WTC11 (cell line): Measurements from ENCODE around the gene ZNF341. TPM values are rescaled to one million over a fixed set of nuclear protein-coding genes. Genes with fewer than 3 reads are reported as not detected.

Experiments
- ATAC-seq: fragments of 200-7000 bp; cut with Tn5 transposase; 2 replicates; pipeline ENCODE4 v1.10.0; 2021; ENCODE audit warnings: mild to moderate bottlenecking, moderate library complexity
- CTCF ChIA-PET: fragments of 300-600 bp; sonication (Branson Sonifier 250); formaldehyde crosslinking; loops from one replicate; lab custom pipeline; 2021; ENCODE audit warnings: antibody characterized with exemption; lab: Charles Lee
- POLR2A ChIA-PET: fragments of 350-600 bp; sonication (Branson Sonifier 250); formaldehyde crosslinking; loops from one replicate; lab custom pipeline; 2021; ENCODE audit warnings: antibody characterized with exemption; lab: Charles Lee
- DNase-seq: peaks from one replicate; pipeline ENCODE4 v3.0.0; 2021; ENCODE audit warnings: low spot score
- H3K27ac Mint-ChIP-seq: 2 replicates; pipeline ENCODE4 v1.8.0; 2021; ENCODE audit warnings: mixed read lengths
- H3K27me3 Mint-ChIP-seq: 2 replicates; pipeline ENCODE4 v1.8.0; 2021; ENCODE audit warnings: low read depth, mild to moderate bottlenecking, moderate library complexity, mixed read lengths
- H3K36me3 Mint-ChIP-seq: 2 replicates; pipeline ENCODE4 v1.8.0; 2021; ENCODE audit warnings: mixed read lengths
- H3K4me1 Mint-ChIP-seq: 2 replicates; pipeline ENCODE4 v1.8.0; 2022; ENCODE audit warnings: mixed read lengths
- H3K4me3 Mint-ChIP-seq: 2 replicates; pipeline ENCODE4 v1.8.0; 2021; ENCODE audit warnings: mild to moderate bottlenecking, moderate library complexity, mixed read lengths
- H3K9me3 Mint-ChIP-seq: 2 replicates; pipeline ENCODE4 v1.8.0; 2021; ENCODE audit warnings: mixed read lengths
- AR ChIP-seq: fragments of 250-450 bp; sonication (Bioruptor Pico); IDR thresholded peaks from 2 replicates; pipeline ENCODE4 v1.9.0; 2021; ENCODE audit warnings: mild to moderate bottlenecking
- ATF1 ChIP-seq: sonication (generic); formaldehyde crosslinking; IDR thresholded peaks from 2 replicates; pipeline ENCODE4 v1.8.1; 2023; ENCODE audit warnings: mild to moderate bottlenecking, moderate library complexity, missing genetic modification reagents
- GRHL2 ChIP-seq: fragments of 250-450 bp; sonication (Bioruptor Pico); IDR thresholded peaks from 2 replicates; pipeline ENCODE4 v1.8.0; 2022; ENCODE audit warnings: mild to moderate bottlenecking, moderate library complexity; ENCODE audit not compliant: insufficient replicate concordance, severe bottlenecking
- HMGA2 ChIP-seq: fragments of 250-450 bp; sonication (Bioruptor Pico); IDR thresholded peaks from 2 replicates; pipeline ENCODE4 v1.4.0; 2021; ENCODE audit warnings: mild to moderate bottlenecking, moderate library complexity
- JAZF1 ChIP-seq: fragments of 250-450 bp; sonication (Bioruptor Pico); IDR thresholded peaks from 2 replicates; pipeline ENCODE4 v1.9.0; 2021; ENCODE audit warnings: moderate library complexity, mild to moderate bottlenecking, inconsistent platforms
- MXD4 ChIP-seq: fragments of 250-450 bp; sonication (Bioruptor Pico); IDR thresholded peaks from 2 replicates; pipeline ENCODE4 v1.8.0; 2021; ENCODE audit warnings: mild to moderate bottlenecking, moderate library complexity, borderline replicate concordance
- NFATC4 ChIP-seq: fragments of 250-450 bp; sonication (Bioruptor Pico); IDR thresholded peaks from 2 replicates; pipeline ENCODE4 v1.9.0; 2021; ENCODE audit warnings: mild to moderate bottlenecking
- SMAD3 ChIP-seq: sonication (generic); formaldehyde crosslinking; IDR thresholded peaks from 2 replicates; pipeline ENCODE4 v1.8.0; 2022; ENCODE audit warnings: missing genetic modification reagents, mild to moderate bottlenecking, borderline replicate concordance
- TEAD4 ChIP-seq: sonication (generic); formaldehyde crosslinking; IDR thresholded peaks from 2 replicates; pipeline ENCODE4 v1.8.0; 2022; ENCODE audit warnings: mild to moderate bottlenecking, missing genetic modification reagents
- TP53 ChIP-seq: sonication (generic); formaldehyde crosslinking; IDR thresholded peaks from 2 replicates; pipeline ENCODE4 v1.8.1; 2023; ENCODE audit warnings: mild to moderate bottlenecking, missing genetic modification reagents
- ZNF263 ChIP-seq: sonication (generic); formaldehyde crosslinking; IDR thresholded peaks from 2 replicates; pipeline ENCODE4 v1.8.1; 2022; ENCODE audit warnings: low read depth, mild to moderate bottlenecking, moderate library complexity, missing genetic modification reagents
- ZNF396 ChIP-seq: fragments of 250-450 bp; sonication (Bioruptor Pico); IDR thresholded peaks from 2 replicates; pipeline ENCODE4 v1.8.0; 2021; ENCODE audit warnings: mild to moderate bottlenecking, moderate library complexity, borderline replicate concordance
- ZNF532 ChIP-seq: fragments of 250-450 bp; sonication (Bioruptor Pico); IDR thresholded peaks from 2 replicates; pipeline ENCODE4 v1.9.0; 2021; ENCODE audit warnings: mild to moderate bottlenecking, borderline replicate concordance
- ZSCAN18 ChIP-seq: fragments of 250-450 bp; sonication (Bioruptor Pico); IDR thresholded peaks from 2 replicates; pipeline ENCODE4 v2.1.2; 2022; ENCODE audit warnings: mild to moderate bottlenecking, moderate library complexity
- total RNA-seq: library from RNA; stranded (reverse); gene quantifications from 3 replicates; pipeline ENCODE4 v1.2.3, GENCODE V29; 2021
- TF ChIP-seq, protein P1 (sequence below): sonication (generic); formaldehyde crosslinking; IDR thresholded peaks from 2 replicates; pipeline ENCODE4 v1.8.1; 2023; ENCODE audit warnings: mild to moderate bottlenecking, missing genetic modification reagents, moderate library complexity
- TF ChIP-seq, protein P2 (sequence below): sonication (generic); formaldehyde crosslinking; IDR thresholded peaks from 2 replicates; pipeline ENCODE4 v1.8.1; 2023; ENCODE audit warnings: mild to moderate bottlenecking, missing genetic modification reagents

Gene ZNF341
- total RNA-seq, 1 experiment from 2014 or later: 9.6 TPM

GRCh38 chr20:33733654-33734576 is 2.1 kb downstream of the ZNF341 start:
- TF ChIP-seq NFATC4 (CRISPR knock-in tag): no peak
- TF ChIP-seq, all 79 proteins: peak for 0
- CTCF ChIA-PET: interaction anchor here (1.9 kb wide), 1 partner anchor 66 kb away, joined by 18 read pairs; the partner anchor contains the start of gene ACTL10
- Mint-ChIP-seq H3K4me3 (peak overlapping the region; percentile 78), H3K27ac (peak overlapping the region; percentile 83), H3K9me3 (peaks cover 26% of the 10 kb centered on the region), H3K27me3 (peaks cover 13% of the 10 kb centered on the region), H3K4me1 (peaks cover 25% of the 10 kb centered on the region), H3K36me3 (peaks cover 28% of the 10 kb centered on the region)
- ATAC-seq (peak; percentile 2; the same call in 1 of the 2 replicates), DNase-seq (peak; percentile 19)
- POLR2A ChIA-PET: interaction anchor here (0.7 kb wide), 1 partner anchor 206 kb away, joined by 3 read pairs; no protein-coding TSS in a partner anchor

GRCh38 chr20:33736962-33737361 is 5.2 kb downstream of the ZNF341 start:
- Mint-ChIP-seq H3K4me3 (no peak overlapping the region), H3K27me3 (peaks cover 10% of the 10 kb centered on the region), H3K4me1 (peaks cover 22% of the 10 kb centered on the region), H3K27ac (no peak overlapping the region), H3K36me3 (peaks cover 28% of the 10 kb centered on the region), H3K9me3 (peaks cover 26% of the 10 kb centered on the region)
- DNase-seq (no peak), ATAC-seq (no peak)
- no peak for TF ChIP-seq MXD4
- no peak for TF ChIP-seq TP53
- no peak for TF ChIP-seq GRHL2 (CRISPR knock-in tag)
- no peak for TF ChIP-seq ZNF263
- no peak for TF ChIP-seq SMAD3 (CRISPR knock-in tag)
- peak; percentile 33; the same call in 1 of the 2 replicates for TF ChIP-seq HMGA2 (CRISPR knock-in tag)
- TF ChIP-seq ZSCAN18 (CRISPR knock-in tag): no peak
- no peak for TF ChIP-seq AR
- ChIA-PET CTCF (no interaction called here), POLR2A (no interaction called here)

- Mint-ChIP-seq H3K27me3 (peaks cover 10% of the 10 kb centered on the region), H3K27ac (no peak overlapping the region), H3K4me3 (no peak overlapping the region), H3K36me3 (peaks cover 28% of the 10 kb centered on the region), H3K9me3 (peaks cover 26% of the 10 kb centered on the region), H3K4me1 (peaks cover 5% of the 10 kb centered on the region)
- DNase-seq (no peak), ATAC-seq (no peak)
- ChIA-PET POLR2A (no interaction called here), CTCF (no interaction called here)
- TF ChIP-seq ATF1 (CRISPR knock-in tag) (no peak), ZNF396 (CRISPR knock-in tag) (no peak), ZNF532 (CRISPR knock-in tag) (no peak), JAZF1 (CRISPR knock-in tag) (no peak), TEAD4 (CRISPR knock-in tag) (no peak)
- TF ChIP-seq, protein P1, sequence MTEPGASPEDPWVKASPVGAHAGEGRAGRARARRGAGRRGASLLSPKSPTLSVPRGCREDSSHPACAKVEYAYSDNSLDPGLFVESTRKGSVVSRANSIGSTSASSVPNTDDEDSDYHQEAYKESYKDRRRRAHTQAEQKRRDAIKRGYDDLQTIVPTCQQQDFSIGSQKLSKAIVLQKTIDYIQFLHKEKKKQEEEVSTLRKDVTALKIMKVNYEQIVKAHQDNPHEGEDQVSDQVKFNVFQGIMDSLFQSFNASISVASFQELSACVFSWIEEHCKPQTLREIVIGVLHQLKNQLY (CRISPR knock-in tag): no peak
- TF ChIP-seq, protein P2, sequence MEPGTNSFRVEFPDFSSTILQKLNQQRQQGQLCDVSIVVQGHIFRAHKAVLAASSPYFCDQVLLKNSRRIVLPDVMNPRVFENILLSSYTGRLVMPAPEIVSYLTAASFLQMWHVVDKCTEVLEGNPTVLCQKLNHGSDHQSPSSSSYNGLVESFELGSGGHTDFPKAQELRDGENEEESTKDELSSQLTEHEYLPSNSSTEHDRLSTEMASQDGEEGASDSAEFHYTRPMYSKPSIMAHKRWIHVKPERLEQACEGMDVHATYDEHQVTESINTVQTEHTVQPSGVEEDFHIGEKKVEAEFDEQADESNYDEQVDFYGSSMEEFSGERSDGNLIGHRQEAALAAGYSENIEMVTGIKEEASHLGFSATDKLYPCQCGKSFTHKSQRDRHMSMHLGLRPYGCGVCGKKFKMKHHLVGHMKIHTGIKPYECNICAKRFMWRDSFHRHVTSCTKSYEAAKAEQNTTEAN: no peak
Measured at GRCh38 chr20:33739493-33739892, 7.7 kb downstream of the ZNF341 start.
